Spleen (tissue), 11 donors: ENCODE results near the gene DNAAF3. TPM values are rescaled to one million over a fixed set of nuclear protein-coding genes. Genes with fewer than 3 reads are reported as not detected.

ENCODE experiments used
- DNase-seq: peaks from one replicate; pipeline ENCODE4 v3.0.0-alpha.2; 2020
- H3K27ac ChIP-seq, 8 donors: fragments of 200-600 bp; sonication (generic) in 7 of 8; 1 replicate in 4 of 8; 2 replicates in 4 of 8; pipeline versions ENCODE4 v1.5.0 to v1.8.0; 2016 to 2021; ENCODE audit warnings: inconsistent platforms in 4 of 8, mild to moderate bottlenecking in 4 of 8, moderate library complexity in 1 of 8
- H3K27me3 ChIP-seq, 7 donors: fragments of 200-600 bp; sonication (generic) in 6 of 7; replicated peaks in 1 of 7; 1 replicate in 4 of 7; 2 replicates in 3 of 7; pipeline versions ENCODE4 v1.5.0 to v1.8.0; 2016 to 2021; ENCODE audit warnings: inconsistent platforms in 3 of 7, mild to moderate bottlenecking in 1 of 7
- H3K36me3 ChIP-seq, 6 donors: fragments of 200-600 bp; sonication (generic) in 5 of 6; 1 replicate in 4 of 6; 2 replicates in 2 of 6; pipeline versions ENCODE4 v1.5.0 to v1.8.0; 2016 to 2021; ENCODE audit warnings: inconsistent platforms in 2 of 6
- H3K4me1 ChIP-seq, 6 donors: fragments of 200-600 bp; sonication (generic) in 5 of 6; 1 replicate in 3 of 6; 2 replicates in 3 of 6; pipeline versions ENCODE4 v1.5.0 to v1.8.0; 2016 to 2021; ENCODE audit warnings: inconsistent platforms in 3 of 6
- H3K4me3 ChIP-seq, 8 donors: fragments of 200-600 bp; sonication (generic) in 7 of 8; 1 replicate in 4 of 8; 2 replicates in 4 of 8; pipeline versions ENCODE4 v1.5.0 to v1.8.0; 2016 to 2021; ENCODE audit warnings: inconsistent platforms in 4 of 8, mild to moderate bottlenecking in 4 of 8, moderate library complexity in 2 of 8
- H3K9me3 ChIP-seq, 8 donors: fragments of 200-600 bp; sonication (generic) in 7 of 8; 1 replicate in 4 of 8; 2 replicates in 4 of 8; pipeline versions ENCODE4 v1.5.0 to v1.8.0; 2016 to 2021; ENCODE audit warnings: inconsistent platforms in 4 of 8
- POLR2A ChIP-seq, 3 donors: fragments of 450-650 bp; IDR thresholded peaks; one replicate each; pipeline ENCODE4 v1.5.1; 2017; ENCODE audit warnings: antibody characterized with exemption in 3 of 3, mild to moderate bottlenecking in 1 of 3
- POLR2AphosphoS5 ChIP-seq, 3 donors: sonication (generic); formaldehyde crosslinking; IDR thresholded peaks; one replicate each; pipeline ENCODE4 v1.5.1; 2017; ENCODE audit warnings: antibody characterized with exemption in 3 of 3
- WGBS, 5 donors: extraction: QIAGEN DNeasy Blood & Tissue Kit in 3 of 5; methylation state at CpG; one replicate each; pipeline versions ENCODE4 v1.1.5 to v1.1.7; 2013 to 2018; 5-methylcytosine and 5-hydroxymethylcytosine counted together
- intact Hi-C: fragments of 100-400 bp; cut with DNase I; formaldehyde crosslinking; loops from one replicate; pipeline ENCODE4 v1.15.0; 2023; ENCODE audit warnings: low total_unique reads
- polyA plus RNA-seq, 3 donors: library from polyadenylated mRNA; stranded (reverse); fragments of 200-250 nt; gene quantifications; one replicate each; pipeline ENCODE4 v1.2.1, GENCODE V29; 2013
- total RNA-seq, 7 donors: library from RNA; depleted of rRNA in 3 of 7; stranded (reverse); fragments of >200 nt in 3 of 7; fragmentation: NEBNext Ultra II Directional in 4 of 7; extraction: Animal tissue kit (Norgen Biotek cat#: 25700) in 4 of 7; gene quantifications; one replicate each; pipeline versions ENCODE4 v1.1.0 to v1.2.1, GENCODE V29; 2016 to 2021
- TF ChIP-seq, protein P1 (sequence below), 11 experiments: fragments of 200-600 bp in 7 of 11; fragments of 450-650 bp in 4 of 11; sonication (generic) in 4 of 11; IDR thresholded peaks in 8 of 11; conservative IDR thresholded peaks in 3 of 11; 1 replicate in 7 of 11; 2 replicates in 4 of 11; pipeline versions ENCODE4 v1.4.0 to v1.8.0; 2016 to 2021; ENCODE audit warnings: antibody characterized with exemption in 11 of 11, inconsistent platforms in 4 of 11, mild to moderate bottlenecking in 1 of 11
- donor health status: healthy with polysubstance abuse.
- donor health status: DM: no; HTN: no; CAD: no; lungs with moderate emphysema.
- donor health status: DM: no; HTN: no; CAD: no.
- donor health status: Bipolar disorder and iron deficiency.
- donor health status: healthy.
- donor health status: DM: no; HTN: no; CAD: no.
- donor health status: DM: yes; HTN: yes; CAD: no.

The DNAAF3 gene
- total and polyA plus RNA-seq, 10 donors: 0.28 to 1.1 (median 0.69) TPM; not detected in 2

DNA sequence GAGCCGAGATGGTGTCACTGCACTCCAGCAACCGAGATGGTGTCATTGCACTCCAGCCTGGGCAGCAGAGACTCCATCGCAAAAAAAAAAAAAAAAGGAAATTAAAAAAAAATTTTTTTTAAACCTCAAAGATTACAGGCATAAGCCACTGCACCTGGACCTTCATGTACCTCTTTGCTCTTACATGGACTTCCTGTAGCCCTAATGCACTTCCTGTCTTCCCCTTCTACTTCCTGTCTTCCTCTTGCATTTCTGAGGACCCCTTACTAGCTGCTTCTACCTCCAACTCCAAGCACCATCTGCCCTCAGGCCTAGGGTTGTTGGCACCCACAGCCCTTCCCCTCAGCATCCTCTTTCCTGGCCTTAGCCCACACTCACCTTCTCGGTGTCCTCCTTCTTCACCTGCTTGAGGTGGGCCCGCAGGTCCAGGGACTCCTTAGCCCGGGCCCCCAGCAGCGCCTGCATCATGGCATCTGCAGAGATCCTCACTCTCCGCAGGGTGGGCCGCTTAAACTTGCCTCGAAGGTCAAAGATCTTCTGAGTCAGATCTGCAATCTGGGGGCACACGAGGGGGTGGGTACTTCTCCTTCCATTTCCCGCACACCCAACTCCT lies 12.7 kb downstream of the DNAAF3 start:
- WGBS, 5 donors: 77 to 89% (median 81%) methylated on average over 12 of the region's 12 CpGs
- no peak for DNase-seq
- Histone ChIP-seq H3K36me3 (no peaks in the 10 kb centered on the region), H3K4me3 (no peak overlapping the region), H3K27me3 (peaks cover 0 to 59% (median 26%) of the 10 kb centered on the region in 7 donors), H3K9me3 (peaks cover 0 to 14% (median 9%) of the 10 kb centered on the region in 8 donors), H3K4me1 (peaks cover 0 to 17% (median 3%) of the 10 kb centered on the region in 6 donors), H3K27ac (no peak overlapping the region)
- intact Hi-C loops: no loop called here
- TF ChIP-seq POLR2A (IDR thresholded peaks at IDR 0.05) (no peak), POLR2AphosphoS5 (IDR thresholded peaks at IDR 0.05) (no peak)
- TF ChIP-seq, protein P1, sequence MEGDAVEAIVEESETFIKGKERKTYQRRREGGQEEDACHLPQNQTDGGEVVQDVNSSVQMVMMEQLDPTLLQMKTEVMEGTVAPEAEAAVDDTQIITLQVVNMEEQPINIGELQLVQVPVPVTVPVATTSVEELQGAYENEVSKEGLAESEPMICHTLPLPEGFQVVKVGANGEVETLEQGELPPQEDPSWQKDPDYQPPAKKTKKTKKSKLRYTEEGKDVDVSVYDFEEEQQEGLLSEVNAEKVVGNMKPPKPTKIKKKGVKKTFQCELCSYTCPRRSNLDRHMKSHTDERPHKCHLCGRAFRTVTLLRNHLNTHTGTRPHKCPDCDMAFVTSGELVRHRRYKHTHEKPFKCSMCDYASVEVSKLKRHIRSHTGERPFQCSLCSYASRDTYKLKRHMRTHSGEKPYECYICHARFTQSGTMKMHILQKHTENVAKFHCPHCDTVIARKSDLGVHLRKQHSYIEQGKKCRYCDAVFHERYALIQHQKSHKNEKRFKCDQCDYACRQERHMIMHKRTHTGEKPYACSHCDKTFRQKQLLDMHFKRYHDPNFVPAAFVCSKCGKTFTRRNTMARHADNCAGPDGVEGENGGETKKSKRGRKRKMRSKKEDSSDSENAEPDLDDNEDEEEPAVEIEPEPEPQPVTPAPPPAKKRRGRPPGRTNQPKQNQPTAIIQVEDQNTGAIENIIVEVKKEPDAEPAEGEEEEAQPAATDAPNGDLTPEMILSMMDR (IDR thresholded peaks at IDR 0.05 in 8 of 11, conservative IDR thresholded peaks at IDR 0.05 in 3 of 11): no peak

DNA sequence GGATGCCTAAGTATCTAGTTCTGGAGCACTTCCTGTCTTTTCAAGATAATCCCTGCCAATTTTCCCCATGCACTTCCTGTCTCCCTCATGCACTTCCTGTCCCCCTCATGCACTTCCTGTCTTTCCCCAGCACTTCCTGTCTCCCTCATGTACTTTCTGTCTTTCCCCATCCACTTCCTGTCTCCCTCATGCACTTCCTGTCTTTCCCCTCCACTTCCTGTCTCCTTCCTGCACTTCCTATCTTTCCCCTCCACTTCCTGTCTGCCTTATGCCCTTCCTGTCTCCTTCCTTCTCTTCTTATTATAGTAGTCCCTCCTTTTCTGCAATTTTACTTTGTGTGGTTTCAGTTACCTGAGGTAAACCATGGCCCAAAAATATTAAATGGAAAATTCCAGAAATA lies 14.4 kb downstream of the DNAAF3 start:
- Histone ChIP-seq H3K4me3 (no peak overlapping the region), H3K9me3 (peaks cover 0 to 14% (median 9%) of the 10 kb centered on the region in 8 donors), H3K36me3 (no peaks in the 10 kb centered on the region), H3K27ac (peak overlapping the region in 6 of 8 donors; percentile 11 to 65 (median 41)), H3K27me3 (peaks cover 2 to 59% (median 24%) of the 10 kb centered on the region in 7 donors), H3K4me1 (peaks cover 0 to 13% (median 3%) of the 10 kb centered on the region in 6 donors)
- TF ChIP-seq POLR2AphosphoS5 (IDR thresholded peaks at IDR 0.05) (no peak), POLR2A (IDR thresholded peaks at IDR 0.05) (no peak)
- TF ChIP-seq, protein P1 (IDR thresholded peaks at IDR 0.05 in 8 of 11, conservative IDR thresholded peaks at IDR 0.05 in 3 of 11): no peak
- DNase-seq: no peak
- intact Hi-C loops: no loop called here

DNA sequence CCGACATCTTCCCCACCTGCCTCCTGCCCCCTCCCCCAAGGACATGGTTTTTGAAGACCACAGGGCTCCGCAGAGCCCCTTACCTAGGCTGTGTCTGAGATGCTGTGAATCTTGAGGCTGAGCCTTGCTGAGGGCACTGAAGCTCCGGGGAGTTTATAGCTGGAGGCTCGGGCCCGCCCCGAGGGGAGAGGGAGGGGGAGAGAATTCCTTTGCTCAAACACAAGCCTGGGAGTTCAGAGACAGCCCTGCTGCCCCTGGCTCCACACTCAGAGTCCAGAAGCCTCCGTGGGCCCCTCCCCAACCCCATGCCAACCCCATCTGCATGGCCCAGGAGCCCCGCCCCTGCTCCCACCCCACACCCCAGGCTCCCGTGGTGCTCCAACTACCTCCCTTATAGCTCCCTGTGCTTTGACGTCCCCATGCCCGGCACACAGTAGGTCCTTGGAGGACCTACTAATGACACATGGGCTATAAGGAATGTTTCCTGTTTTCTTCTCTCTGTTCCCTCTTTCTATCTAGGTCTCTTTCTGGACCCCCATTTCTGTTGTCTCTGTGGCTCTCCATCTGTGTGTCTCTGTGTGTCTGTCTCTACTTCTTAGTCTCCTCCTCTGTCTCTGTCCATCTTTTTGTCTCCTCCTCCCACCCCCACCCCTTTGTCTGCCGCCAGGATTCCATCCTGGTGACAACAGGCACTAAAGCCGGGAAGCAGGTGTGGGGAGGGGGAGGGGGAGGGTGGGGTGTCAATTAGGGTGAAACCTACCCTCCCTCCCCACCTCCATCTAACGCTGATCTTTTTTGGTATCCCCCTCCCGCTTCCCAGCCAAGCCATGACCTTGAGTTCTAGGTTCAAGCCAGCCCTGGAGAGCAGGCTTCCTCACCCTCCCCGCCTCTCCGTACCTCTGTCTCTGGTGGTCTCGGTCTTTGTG lies 17.1 kb downstream of the DNAAF3 start, which contains the start of gene TNNT1:
TNNT1 (minus strand) TSS at position 129 of the 926 bp plus-strand sequence. CDS start 2,049 bp downstream, outside the sequence.
- peaks cover 4 to 66% (median 39%) of the 10 kb centered on the region in 7 donors for H3K27me3 ChIP-seq
- H3K27ac ChIP-seq: no peak within 1 kb of the TSS
- 18 to 30% (median 22%) methylated on average over 15 to 18 of the region's 18 CpGs for WGBS, 5 donors
- peaks cover 0 to 14% (median 8%) of the 10 kb centered on the region in 8 donors for H3K9me3 ChIP-seq
- H3K4me1 ChIP-seq: peaks cover 0 to 23% (median 12%) of the 10 kb centered on the region in 6 donors
- intact Hi-C loops: loop anchor here (10.0 kb wide), 1 partner anchor 355 kb away; no protein-coding TSS in a partner anchor
- no peak within 1 kb of the TSS for H3K4me3 ChIP-seq
- no peaks in the 10 kb centered on the region for H3K36me3 ChIP-seq
- TF ChIP-seq, protein P1 (IDR thresholded peaks at IDR 0.05 in 8 of 11, conservative IDR thresholded peaks at IDR 0.05 in 3 of 11): no peak
- TF ChIP-seq POLR2A (IDR thresholded peaks at IDR 0.05) (no peak), POLR2AphosphoS5 (IDR thresholded peaks at IDR 0.05) (no peak)
- no peak for DNase-seq
